GM12892 (cell line): Measurements from ENCODE around the gene FGFR2.

ENCODE experiments used
- POLR2A ChIP-seq: IDR thresholded peaks from 2 replicates; pipeline ENCODE4 v1.6.1; 2011; ENCODE audit warnings: low read depth, low read length, control low read depth
- POLR2AphosphoS5 ChIP-seq: IDR thresholded peaks from 2 replicates; pipeline ENCODE4 v1.6.1; 2011; ENCODE audit warnings: low read depth, low read length, control low read depth
- TAF1 ChIP-seq: IDR thresholded peaks from 2 replicates; pipeline ENCODE4 v1.6.1; 2011; ENCODE audit warnings: low read depth, mild to moderate bottlenecking, control low read depth, low read length, borderline replicate concordance

- TF ChIP-seq POLR2A (no peak), TAF1 (no peak), POLR2AphosphoS5 (no peak)
These were observed 47.5 kb upstream of the FGFR2 start for GRCh38 chr10:121645696-121646095.
